Progenitor cell of endocrine pancreas (in vitro differentiated cells): ENCODE results near the gene ATP6V1G1. TPM values are rescaled to one million over a fixed set of nuclear protein-coding genes. Genes with fewer than 3 reads are reported as not detected.
A peak's percentile ranks its signal among the peaks of the same experiment; 100 is the strongest.

ENCODE experiments used
- DNase-seq: peaks from one replicate; pipeline ENCODE4 v3.0.0; 2021; ENCODE audit warnings: low spot score; ENCODE audit not compliant: unreplicated experiment
- H3K27ac Mint-ChIP-seq: 2 replicates; pipeline ENCODE4 v1.8.0; 2021; ENCODE audit warnings: mild to moderate bottlenecking, moderate library complexity, mixed read lengths
- H3K27me3 Mint-ChIP-seq: 2 replicates; pipeline ENCODE4 v1.8.0; 2021; ENCODE audit warnings: mixed read lengths
- H3K36me3 Mint-ChIP-seq: 2 replicates; pipeline ENCODE4 v1.8.0; 2022; ENCODE audit warnings: mixed read lengths; ENCODE audit not compliant: insufficient read depth
- H3K4me1 Mint-ChIP-seq: 2 replicates; pipeline ENCODE4 v1.8.0; 2021; ENCODE audit warnings: low read depth, mixed read lengths
- H3K4me3 Mint-ChIP-seq: 2 replicates; pipeline ENCODE4 v1.8.0; 2021; ENCODE audit warnings: low read depth, mild to moderate bottlenecking, moderate library complexity, mixed read lengths
- H3K9me3 Mint-ChIP-seq: 2 replicates; pipeline ENCODE4 v1.8.0; 2021; ENCODE audit warnings: low read depth, mixed read lengths
- total RNA-seq: library from RNA; stranded (reverse); gene quantifications from 2 replicates; pipeline ENCODE4 v1.2.1, GENCODE V29; 2021
- TF ChIP-seq, protein P1 (sequence below): fragments of 200-600 bp; sonication (generic); IDR thresholded peaks from one replicate; pipeline ENCODE4 v1.5.0; 2021; ENCODE audit warnings: antibody characterized with exemption, mild to moderate bottlenecking; ENCODE audit not compliant: unreplicated experiment

The ATP6V1G1 gene
- total RNA-seq, 1 donor from 2014 or later, result 123 TPM

DNA sequence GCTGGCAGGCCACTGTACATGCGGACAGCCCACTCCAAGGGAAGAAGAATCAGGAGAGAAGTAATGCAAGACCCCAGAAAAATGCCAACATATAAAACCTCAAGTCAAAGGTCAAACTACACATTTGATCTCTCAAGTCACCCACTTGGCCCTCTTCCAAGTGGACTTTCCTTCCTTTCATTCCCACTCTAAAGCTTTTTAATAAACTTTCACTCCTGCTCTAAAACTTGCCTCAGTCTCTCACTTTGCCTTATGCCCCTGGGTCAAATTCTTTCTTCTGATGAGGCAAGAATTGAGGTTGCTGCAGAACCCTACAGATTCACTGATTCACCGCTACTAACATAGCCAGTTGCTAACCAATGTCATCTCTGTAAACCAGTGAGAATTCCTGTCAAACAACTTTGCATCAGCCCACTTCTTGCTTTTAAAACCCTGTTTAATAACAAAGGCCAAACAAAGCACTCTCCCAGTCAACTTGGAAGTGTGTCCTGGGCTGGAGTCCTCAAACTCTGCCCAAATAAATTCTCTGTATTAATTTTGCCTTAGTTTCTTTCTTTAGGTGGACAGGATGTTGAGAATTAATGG is 6.9 kb upstream of the ATP6V1G1 start:
- DNase-seq, result no peak
- Mint-ChIP-seq H3K27ac (no peak overlapping the region), H3K36me3 (no peaks in the 10 kb centered on the region), H3K9me3 (no peaks in the 10 kb centered on the region), H3K4me1 (peaks cover 2% of the 10 kb centered on the region), H3K4me3 (no peak overlapping the region), H3K27me3 (peaks cover 3% of the 10 kb centered on the region)
- TF ChIP-seq, protein P1, sequence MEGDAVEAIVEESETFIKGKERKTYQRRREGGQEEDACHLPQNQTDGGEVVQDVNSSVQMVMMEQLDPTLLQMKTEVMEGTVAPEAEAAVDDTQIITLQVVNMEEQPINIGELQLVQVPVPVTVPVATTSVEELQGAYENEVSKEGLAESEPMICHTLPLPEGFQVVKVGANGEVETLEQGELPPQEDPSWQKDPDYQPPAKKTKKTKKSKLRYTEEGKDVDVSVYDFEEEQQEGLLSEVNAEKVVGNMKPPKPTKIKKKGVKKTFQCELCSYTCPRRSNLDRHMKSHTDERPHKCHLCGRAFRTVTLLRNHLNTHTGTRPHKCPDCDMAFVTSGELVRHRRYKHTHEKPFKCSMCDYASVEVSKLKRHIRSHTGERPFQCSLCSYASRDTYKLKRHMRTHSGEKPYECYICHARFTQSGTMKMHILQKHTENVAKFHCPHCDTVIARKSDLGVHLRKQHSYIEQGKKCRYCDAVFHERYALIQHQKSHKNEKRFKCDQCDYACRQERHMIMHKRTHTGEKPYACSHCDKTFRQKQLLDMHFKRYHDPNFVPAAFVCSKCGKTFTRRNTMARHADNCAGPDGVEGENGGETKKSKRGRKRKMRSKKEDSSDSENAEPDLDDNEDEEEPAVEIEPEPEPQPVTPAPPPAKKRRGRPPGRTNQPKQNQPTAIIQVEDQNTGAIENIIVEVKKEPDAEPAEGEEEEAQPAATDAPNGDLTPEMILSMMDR, result no peak

DNA sequence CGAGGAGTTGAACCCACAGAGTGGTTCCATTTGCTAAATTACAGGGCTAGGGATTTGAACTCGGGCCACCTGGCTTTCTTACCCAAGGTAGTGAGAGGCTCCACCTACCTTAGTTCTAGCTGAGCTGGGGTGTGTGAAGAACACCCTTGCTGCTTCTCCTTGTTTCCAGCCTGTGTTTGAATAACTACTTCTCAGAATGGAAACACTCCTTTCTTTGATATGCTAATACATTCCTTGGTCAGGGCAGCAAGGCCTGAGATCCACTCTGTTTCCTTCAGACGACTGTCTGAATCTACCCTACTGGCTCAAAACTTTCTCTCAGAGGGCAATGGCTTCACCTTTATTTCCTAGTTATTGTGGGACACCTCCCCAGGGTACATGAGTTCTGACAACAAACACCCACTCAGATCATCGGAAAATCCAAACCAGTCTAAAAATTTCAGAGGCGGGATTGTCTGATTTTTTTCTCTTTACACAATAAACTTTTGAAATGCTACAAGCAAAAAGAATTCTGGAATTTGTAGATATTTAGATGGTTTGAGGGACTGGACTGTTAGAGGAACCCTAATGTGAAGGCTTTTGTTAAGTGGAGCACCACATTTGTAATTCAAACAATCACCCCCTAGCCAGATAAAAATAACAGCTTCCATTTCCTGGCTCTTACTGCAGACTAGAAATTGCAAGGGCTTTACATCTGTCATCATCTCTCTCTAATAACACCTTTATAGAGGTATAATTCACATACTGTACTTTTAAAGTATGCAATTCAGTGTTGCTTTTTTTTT is 4.0 kb upstream of the ATP6V1G1 start:
- TF ChIP-seq, protein P1, result no peak
- no peak overlapping the region for H3K27ac Mint-ChIP-seq
- no peak overlapping the region for H3K4me3 Mint-ChIP-seq
- peaks cover 1% of the 10 kb centered on the region for H3K36me3 Mint-ChIP-seq
- H3K27me3 Mint-ChIP-seq, result peaks cover 3% of the 10 kb centered on the region
- no peak for DNase-seq
- no peaks in the 10 kb centered on the region for H3K9me3 Mint-ChIP-seq
- H3K4me1 Mint-ChIP-seq, result peaks cover 10% of the 10 kb centered on the region

DNA sequence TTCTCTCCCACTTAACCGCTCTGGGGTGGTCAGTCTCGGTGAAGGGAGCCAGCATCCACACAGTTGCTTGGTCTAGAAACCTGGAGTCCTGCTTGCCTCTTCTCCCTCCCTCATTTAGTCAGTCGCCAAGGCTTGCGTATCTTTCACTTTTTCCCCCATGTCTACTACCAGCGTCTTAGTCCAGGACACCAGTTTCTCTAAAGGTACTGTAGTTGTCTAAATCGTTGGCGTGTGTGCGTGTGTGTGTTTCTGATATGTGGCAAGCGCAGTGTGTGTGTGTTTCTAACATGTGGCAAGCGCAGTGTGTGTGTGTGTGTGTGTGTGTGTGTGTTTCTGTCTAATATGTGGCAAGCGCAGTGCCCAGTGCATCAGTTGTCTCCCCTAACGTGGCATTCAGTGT is 641 bp downstream of the ATP6V1G1 start:
- Mint-ChIP-seq H3K9me3 (no peaks in the 10 kb centered on the region), H3K27ac (peak overlapping the region; percentile 100), H3K27me3 (peaks cover 3% of the 10 kb centered on the region), H3K36me3 (peaks cover 4% of the 10 kb centered on the region), H3K4me3 (peak overlapping the region; percentile 99), H3K4me1 (peaks cover 30% of the 10 kb centered on the region)
- TF ChIP-seq, protein P1, result no peak
- DNase-seq, result no peak

DNA sequence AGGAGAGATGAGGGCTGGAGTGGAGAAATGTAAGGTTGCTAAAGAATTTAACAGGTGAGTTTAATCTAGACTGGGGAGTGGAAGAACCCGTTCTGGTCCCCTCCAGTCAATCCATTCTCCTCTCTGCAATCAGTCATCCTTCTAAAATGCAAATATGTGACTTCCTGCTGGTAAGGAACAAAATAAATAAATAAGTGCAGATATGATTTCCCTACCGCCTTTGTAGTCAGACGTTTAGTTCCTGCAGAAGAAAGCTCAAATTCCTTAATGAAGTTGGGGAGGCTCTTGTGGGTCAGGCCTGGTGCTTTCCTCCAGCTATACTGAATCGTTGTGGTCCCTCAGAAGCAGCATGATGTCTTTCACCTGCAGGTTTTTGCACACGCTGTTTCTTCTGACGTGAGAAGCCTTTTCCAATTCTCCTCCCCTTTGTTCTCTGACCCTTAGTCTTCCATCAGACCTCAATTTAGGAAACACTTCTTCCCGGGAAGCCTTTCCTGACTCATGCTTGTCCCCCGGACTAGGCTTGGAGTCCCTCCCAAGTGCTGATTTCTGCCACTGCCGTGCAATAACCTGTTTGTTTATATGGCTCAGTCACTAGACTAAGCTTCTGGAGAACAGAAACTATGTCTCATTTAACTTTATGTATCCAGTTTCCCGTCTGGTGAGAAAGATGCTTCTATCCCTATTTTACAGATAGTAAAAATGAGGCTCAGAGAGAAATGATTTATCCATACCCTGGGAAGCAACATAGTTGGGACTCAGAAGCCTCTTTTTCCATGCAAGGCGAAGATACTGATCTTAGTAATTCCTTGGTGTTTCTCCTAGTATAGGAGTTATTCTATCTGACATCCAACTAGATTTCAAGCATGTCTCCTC is 1.3 kb downstream of the ATP6V1G1 start:
- peak overlapping the region; percentile 100 for H3K27ac Mint-ChIP-seq
- H3K27me3 Mint-ChIP-seq, result peaks cover 3% of the 10 kb centered on the region
- no peaks in the 10 kb centered on the region for H3K9me3 Mint-ChIP-seq
- no peak for DNase-seq
- H3K4me1 Mint-ChIP-seq, result peaks cover 30% of the 10 kb centered on the region
- H3K4me3 Mint-ChIP-seq, result peak overlapping the region; percentile 99
- TF ChIP-seq, protein P1, result no peak
- peaks cover 7% of the 10 kb centered on the region for H3K36me3 Mint-ChIP-seq

DNA sequence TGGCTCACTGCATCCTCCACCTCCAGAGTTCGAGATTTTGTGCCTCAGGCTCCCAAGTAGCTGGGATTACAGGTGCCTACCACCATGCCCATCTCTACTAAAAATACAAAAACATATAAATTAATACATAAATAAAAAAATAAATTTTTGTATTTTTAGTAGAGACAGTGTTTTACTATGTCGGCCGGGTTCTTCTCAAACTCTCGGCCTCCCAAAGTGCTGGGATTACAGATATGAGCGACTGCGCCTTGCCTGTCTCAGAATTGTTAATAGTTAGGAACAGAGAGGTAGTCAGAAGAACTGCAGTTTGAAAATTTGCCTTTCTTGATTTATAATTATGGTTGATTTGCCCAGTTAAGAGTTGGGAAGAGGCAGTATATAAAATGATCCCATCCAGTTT is 2.8 kb downstream of the ATP6V1G1 start:
- H3K4me1 Mint-ChIP-seq, result peaks cover 30% of the 10 kb centered on the region
- H3K4me3 Mint-ChIP-seq, result peak overlapping the region; percentile 40
- H3K27ac Mint-ChIP-seq, result no peak overlapping the region
- no peaks in the 10 kb centered on the region for H3K9me3 Mint-ChIP-seq
- peaks cover 10% of the 10 kb centered on the region for H3K36me3 Mint-ChIP-seq
- TF ChIP-seq, protein P1, result no peak
- no peak for DNase-seq
- no peaks in the 10 kb centered on the region for H3K27me3 Mint-ChIP-seq
